H1 (cell line): ENCODE results near the gene ARHGEF19. TPM values are rescaled to one million over a fixed set of nuclear protein-coding genes. Genes with fewer than 3 reads are reported as not detected.

Source experiments
- CTCF ChIA-PET: fragments of 300-600 bp; sonication (Branson Sonifier 250); formaldehyde crosslinking; loops from one replicate; lab custom pipeline; 2021; ENCODE audit not compliant: partially characterized antibody; lab: Charles Lee
- POLR2A ChIA-PET: fragments of 300-600 bp; sonication (Branson Sonifier 250); formaldehyde crosslinking; loops from one replicate; lab custom pipeline; 2021; ENCODE audit warnings: inconsistent platforms; ENCODE audit not compliant: partially characterized antibody; lab: Charles Lee
- DNase-seq, 2 experiments: peaks; one replicate each; pipeline versions ENCODE4 v3.0.0 to v3.0.0-alpha.2; 2010 to 2022; ENCODE audit warnings: low spot score in 2 of 2, low read depth in 1 of 2, mixed read lengths in 1 of 2
- FAIRE-seq: peaks from 2 replicates; lab custom pipeline; 2011; peaks lifted over from hg19 to GRCh38; lab: Jason Lieb, UNC
- H2AFZ ChIP-seq: 2 replicates; pipeline ENCODE4 v1.8.1; 2012; ENCODE audit warnings: low read length, inconsistent platforms
- H2AK5ac ChIP-seq: 2 replicates; pipeline ENCODE4 v1.6.1; 2013; ENCODE audit warnings: low read depth, low read length
- H2BK120ac ChIP-seq: replicated peaks from 2 replicates; pipeline ENCODE3; 2013; ENCODE audit warnings: low read depth, low read length, inconsistent platforms
- H2BK12ac ChIP-seq: 2 replicates; pipeline ENCODE4 v1.6.1; 2013; ENCODE audit warnings: low read depth, low read length
- H2BK15ac ChIP-seq: 2 replicates; pipeline ENCODE4 v1.6.1; 2013; ENCODE audit warnings: low read length
- H2BK20ac ChIP-seq: 2 replicates; pipeline ENCODE4 v1.6.1; 2013; ENCODE audit warnings: low read length
- H2BK5ac ChIP-seq: 2 replicates; pipeline ENCODE4 v1.6.1; 2013; ENCODE audit warnings: low read depth, low read length
- H3K14ac ChIP-seq: 2 replicates; pipeline ENCODE4 v1.6.1; 2013; ENCODE audit warnings: inconsistent platforms; ENCODE audit not compliant: insufficient read length
- H3K18ac ChIP-seq: 2 replicates; pipeline ENCODE4 v1.6.1; 2013; ENCODE audit warnings: low read length; ENCODE audit errors: extremely low read depth
- H3K23ac ChIP-seq: 2 replicates; pipeline ENCODE4 v1.6.1; 2013; ENCODE audit warnings: inconsistent platforms; ENCODE audit not compliant: insufficient read length
- H3K23me2 ChIP-seq: 2 replicates; pipeline ENCODE4 v1.6.1; 2013; ENCODE audit warnings: low read depth, low read length
- H3K27ac ChIP-seq: 2 replicates; pipeline ENCODE4 v1.6.1; 2011; ENCODE audit warnings: low read depth, low read length, inconsistent platforms
- H3K27me3 ChIP-seq, 4 experiments: replicated peaks in 1 of 4; 1 replicate in 1 of 4; 2 replicates in 3 of 4; pipeline versions ENCODE4 v1.6.1 to v1.8.1; 2011 to 2013; ENCODE audit warnings: low read length in 3 of 4, mild to moderate bottlenecking in 3 of 4, inconsistent platforms in 2 of 4, mixed read lengths in 2 of 4, moderate library complexity in 1 of 4; ENCODE audit not compliant: control insufficient read depth in 3 of 4, insufficient read depth in 3 of 4; ENCODE audit errors: extremely low read depth in 1 of 4
- H3K36me3 ChIP-seq, 4 experiments: 2 replicates each; pipeline versions ENCODE4 v1.6.1 to v1.8.1; 2011 to 2013; ENCODE audit warnings: mild to moderate bottlenecking in 4 of 4, low read length in 3 of 4, moderate library complexity in 2 of 4, control low read depth in 1 of 4, inconsistent platforms in 1 of 4; ENCODE audit not compliant: insufficient read depth in 4 of 4, control insufficient read depth in 2 of 4
- H3K4ac ChIP-seq: replicated peaks from 2 replicates; pipeline ENCODE3; 2013; ENCODE audit warnings: low read length, low read depth, mixed read lengths, inconsistent platforms; ENCODE audit not compliant: insufficient read length
- H3K4me1 ChIP-seq, 4 experiments: replicated peaks in 1 of 4; 1 replicate in 1 of 4; 2 replicates in 3 of 4; pipeline versions ENCODE4 v1.6.1 to v1.8.1; 2011 to 2013; ENCODE audit warnings: low read length in 3 of 4, inconsistent platforms in 2 of 4, mixed read lengths in 1 of 4; ENCODE audit not compliant: insufficient read depth in 4 of 4, control insufficient read depth in 3 of 4
- H3K4me2 ChIP-seq, 2 experiments: 2 replicates each; pipeline versions ENCODE4 v1.6.1 to v1.8.1; 2011 to 2013; ENCODE audit warnings: low read depth in 2 of 2, low read length in 2 of 2, control low read depth in 1 of 2, inconsistent platforms in 1 of 2, mild to moderate bottlenecking in 1 of 2; ENCODE audit not compliant: insufficient read depth in 1 of 2
- H3K4me3 ChIP-seq, 4 experiments: fragments of 200-600, 300-600 bp in 1 of 4; sonication (generic), shearing (Covaris generic), sonication (Bioruptor Twin) in 1 of 4; 2 replicates each; pipeline versions ENCODE4 v1.5.1 to v1.8.1; 2011 to 2016; ENCODE audit warnings: low read length in 4 of 4, low read depth in 3 of 4, control low read depth in 2 of 4, inconsistent platforms in 2 of 4, mild to moderate bottlenecking in 2 of 4, mixed read lengths in 1 of 4, moderate library complexity in 1 of 4; ENCODE audit not compliant: insufficient read depth in 2 of 4; ENCODE audit errors: extremely low read depth in 1 of 4
- H3K56ac ChIP-seq: replicated peaks from 2 replicates; pipeline ENCODE3; 2013; ENCODE audit warnings: low read depth, mild to moderate bottlenecking, mixed read lengths, low read length, inconsistent platforms; ENCODE audit not compliant: insufficient read length
- H3K79me1 ChIP-seq: 2 replicates; pipeline ENCODE4 v1.6.1; 2013; ENCODE audit warnings: low read depth, low read length, control low read depth
- H3K79me2 ChIP-seq, 2 experiments: 2 replicates each; pipeline versions ENCODE4 v1.6.1 to v1.8.1; 2012 to 2013; ENCODE audit warnings: low read length in 2 of 2, mild to moderate bottlenecking in 2 of 2, inconsistent platforms in 1 of 2; ENCODE audit not compliant: insufficient read depth in 2 of 2, control insufficient read depth in 1 of 2
- H3K9ac ChIP-seq, 4 experiments: replicated peaks in 1 of 4; 1 replicate in 1 of 4; 2 replicates in 3 of 4; pipeline versions ENCODE4 v1.6.1 to v1.8.1; 2011 to 2013; ENCODE audit warnings: low read depth in 3 of 4, low read length in 3 of 4, control low read depth in 2 of 4, mild to moderate bottlenecking in 2 of 4, moderate library complexity in 2 of 4, inconsistent platforms in 1 of 4; ENCODE audit errors: extremely low read depth in 1 of 4
- H3K9me3 ChIP-seq, 2 experiments: 2 replicates each; pipeline versions ENCODE4 v1.6.1 to v1.8.1; 2012 to 2013; ENCODE audit warnings: mild to moderate bottlenecking in 2 of 2, moderate library complexity in 2 of 2, control low read depth in 1 of 2, inconsistent platforms in 1 of 2, low read depth in 1 of 2, low read length in 1 of 2, mixed read lengths in 1 of 2; ENCODE audit not compliant: insufficient read depth in 2 of 2
- H4K20me1 ChIP-seq, 2 experiments: replicated peaks in 1 of 2; 2 replicates each; pipeline versions ENCODE3 to v1.8.1; 2011 to 2013; ENCODE audit warnings: inconsistent platforms in 2 of 2, low read length in 2 of 2, mild to moderate bottlenecking in 1 of 2; ENCODE audit not compliant: insufficient read depth in 2 of 2, control insufficient read depth in 1 of 2
- H4K5ac ChIP-seq: 2 replicates; pipeline ENCODE4 v1.6.1; 2013; ENCODE audit warnings: low read length, low read depth, mixed read lengths, inconsistent platforms; ENCODE audit not compliant: insufficient read length
- H4K8ac ChIP-seq: 2 replicates; pipeline ENCODE4 v1.8.0; 2013; ENCODE audit warnings: mild to moderate bottlenecking, moderate library complexity, low read length, inconsistent platforms; ENCODE audit not compliant: insufficient read depth; ENCODE audit errors: extremely low read depth
- H4K91ac ChIP-seq: replicated peaks from 2 replicates; pipeline ENCODE3; 2013; ENCODE audit warnings: low read length, mixed read lengths, inconsistent platforms; ENCODE audit not compliant: insufficient read length
- JUN ChIP-seq: IDR thresholded peaks from 2 replicates; pipeline ENCODE4 v1.6.1; 2011; ENCODE audit warnings: low read depth, mild to moderate bottlenecking, improper control_type of control experiment, low read length
- POLR2A ChIP-seq, 2 experiments: IDR thresholded peaks; 1 replicate in 1 of 2; 2 replicates in 1 of 2; pipeline ENCODE4 v1.6.1; 2011; ENCODE audit warnings: low read depth in 2 of 2, low read length in 2 of 2, mild to moderate bottlenecking in 2 of 2; ENCODE audit errors: control extremely low read depth in 1 of 2
- POLR2AphosphoS5 ChIP-seq: IDR thresholded peaks from 2 replicates; pipeline ENCODE4 v1.6.1; 2011; ENCODE audit warnings: low read depth, low read length
- WGBS, 2 experiments: shearing (Covaris generic) in 1 of 2; methylation state at CpG; one replicate each; pipeline versions ENCODE4 v1.1.6 to v1.1.7; 2013 to 2015; ENCODE audit warnings: low lambda C conversion rate in 2 of 2, mixed read lengths in 2 of 2, inconsistent platforms in 1 of 2, low coverage in 1 of 2, missing lambda C conversion rate in 1 of 2; ENCODE audit not compliant: insufficient replicate concordance in 2 of 2, insufficient coverage in 1 of 2, insufficient read length in 1 of 2; ENCODE audit errors: extremely low coverage in 1 of 2, missing lambda C conversion rate in 1 of 2; 5-methylcytosine and 5-hydroxymethylcytosine counted together
- polyA plus RNA-seq, 7 experiments: library from polyadenylated mRNA; depleted of rRNA in 3 of 7; stranded (reverse) in 5 of 7; unstranded in 2 of 7; fragments of >200 nt in 5 of 7; fragments of 200-250 nt in 2 of 7; gene quantifications; 1 replicate in 5 of 7; 2 replicates in 1 of 7; 4 replicates in 1 of 7; pipeline versions ENCODE4 v1.2.1 to v1.2.3, GENCODE V29; 2011 to 2013; ENCODE audit warnings: missing spikeins in 2 of 7, mixed read lengths in 2 of 7
- total RNA-seq: library from RNA; stranded (reverse); fragmentation: NEBNext Ultra II Directional; extraction: Animal tissue kit (Norgen Biotek cat#: 25700); gene quantifications from 2 replicates; pipeline ENCODE4 v1.2.1, GENCODE V29; 2021

The ARHGEF19 gene
- total and polyA plus RNA-seq, 2 of the 8 experiments (the other 6 are each of a cell fraction or from before 2014, with no cell fraction given) = 47.5 to 56.4 TPM

- Histone ChIP-seq H3K23me2 (no peaks in the 10 kb centered on the region; the same call in 1 of the 2 replicates), H2BK15ac (no peak overlapping the region), H3K79me2 (peaks cover 3 to 80% of the 10 kb centered on the region in 2 experiments; a peak in 3 of 4 replicates), H3K27ac (0 out of 2 replicates have a peak overlapping the region, but pooled peaks have one; percentile 19), H2BK5ac (0 out of 2 replicates have a peak overlapping the region, but pooled peaks have one; percentile 15), H3K14ac (no peak overlapping the region), H3K4me3 (no peak overlapping the region), H3K4me1 (peaks cover 18 to 60% (median 50%) of the 10 kb centered on the region in 4 experiments), H3K9ac (no peak overlapping the region), H3K36me3 (peaks cover 4 to 23% (median 17%) of the 10 kb centered on the region in 4 experiments; a peak in 7 of 8 replicates), H2AFZ (no peak overlapping the region), H2AK5ac (no peak overlapping the region), H4K8ac (no peak overlapping the region), H2BK20ac (no peak overlapping the region), H3K9me3 (no peaks in the 10 kb centered on the region), H3K4me2 (no peak overlapping the region), H3K4ac (no peak overlapping the region), H4K20me1 (peaks cover 13 to 26% of the 10 kb centered on the region in 2 experiments), H3K18ac (no peak overlapping the region), H3K23ac (no peak overlapping the region), H3K56ac (no peak overlapping the region), H2BK120ac (no peak overlapping the region), H4K5ac (no peak overlapping the region), H2BK12ac (no peak overlapping the region), H3K27me3 (no peaks in the 10 kb centered on the region), H4K91ac (no peak overlapping the region), H3K79me1 (peaks cover 11% of the 10 kb centered on the region)
- TF ChIP-seq POLR2A (IDR thresholded peaks at IDR 0.05; ENCODE audit: control extremely low read depth in 1 of 2, low read depth in 2 of 2, low read length in 2 of 2) = 0 out of 3 replicates have a peak, but pooled peaks of 1 of the 2 experiments have one; percentile 29
- 0 out of 2 replicates have a peak, but pooled peaks have one; percentile 13 for TF ChIP-seq POLR2AphosphoS5
- no peak for TF ChIP-seq JUN
- FAIRE-seq (no peak), DNase-seq (no peak)
- POLR2A ChIA-PET = interaction anchor here (1.7 to 6.1 kb wide), 2 partner anchors 19 to 29 kb away, joined by 4 to 51 read pairs; no protein-coding TSS in a partner anchor
- WGBS, 2 experiments = 89% methylated on average over 7 of the region's 7 CpGs; no CpG with 5 or more reads in 1 of the 2 experiments
- CTCF ChIA-PET = interaction anchor here (1.2 to 14.5 kb wide), 6 partner anchors 19 to 68 kb away, joined by 3 to 202 read pairs (median 6); no protein-coding TSS in a partner anchor
These were observed 63.3 kb downstream of the ARHGEF19 start for GRCh38 chr1:16149146-16149545.
